HCT116 (cell line): ENCODE measurements around the gene GRID2. TPM values are rescaled to one million over a fixed set of nuclear protein-coding genes. Genes with fewer than 3 reads are reported as not detected.

ENCODE experiments used
- ATAC-seq: fragments of 200-7000 bp; cut with Tn5 transposase; 2 replicates; pipeline ENCODE4 v1.9.1; 2020; ENCODE audit warnings: mild to moderate bottlenecking, moderate library complexity
- BruUV-seq: library from RNA; stranded (reverse); fragments of 400-500 nt; replicated peaks from 2 replicates; lab custom pipeline; 2021; lab: Mats Ljungman, UMichigan
- CTCF ChIA-PET: fragments of 300-600 bp; sonication (Branson Sonifier 250); formaldehyde crosslinking; loops from one replicate; lab custom pipeline; 2021; ENCODE audit warnings: antibody characterized with exemption; lab: Charles Lee
- POLR2A ChIA-PET: fragments of 300-600, 350-600 bp; sonication (Branson Sonifier 250); formaldehyde crosslinking; loops from one replicate; lab custom pipeline; 2021; ENCODE audit warnings: antibody characterized with exemption; lab: Charles Lee
- RAD21 ChIA-PET, 2 experiments: fragments of 300-600 bp; sonication (Branson Sonifier 250); formaldehyde crosslinking; loops; one replicate each; lab custom pipeline; 2023; ENCODE audit warnings: low total read pairs in 2 of 2; ENCODE audit not compliant: uncharacterized antibody in 2 of 2, unreplicated experiment in 2 of 2, low non-redundant PET in 1 of 2; lab: Charles Lee
- DNase-seq: peaks from one replicate; pipeline ENCODE4 v3.0.0-alpha.2; 2010; ENCODE audit warnings: low read depth, low spot score
- H2AFZ ChIP-seq: fragments of 200-600 bp; shearing (Covaris generic), sonication (generic); 2 replicates; pipeline ENCODE4 v1.6.1; 2017; ENCODE audit warnings: low read depth, mixed run types, mixed read lengths, antibody characterized with exemption, low read length; ENCODE audit not compliant: poor library complexity, severe bottlenecking
- H3K27ac ChIP-seq: 2 replicates; pipeline ENCODE4 v1.5.1; 2012; ENCODE audit warnings: low read depth, low read length
- H3K27me3 ChIP-seq: fragments of 200-600 bp; sonication (generic); 2 replicates; pipeline ENCODE4 v1.6.1; 2016; ENCODE audit warnings: mixed run types, low read length, mixed read lengths; ENCODE audit not compliant: insufficient read depth
- H3K36me3 ChIP-seq, 2 experiments: fragments of 200-500 bp in 1 of 2; fragments of 200-600 bp in 1 of 2; sonication (Bioruptor generic) in 1 of 2; sonication (generic) in 1 of 2; 2 replicates each; pipeline versions ENCODE4 v1.5.1 to v1.6.1; 2014 to 2016; ENCODE audit warnings: low read length in 2 of 2, inconsistent platforms in 1 of 2, mixed read lengths in 1 of 2, mixed run types in 1 of 2; ENCODE audit not compliant: insufficient read depth in 2 of 2, control insufficient read depth in 1 of 2
- H3K4me1 ChIP-seq, 2 experiments: fragments of 200-600 bp in 1 of 2; sonication (generic) in 1 of 2; 2 replicates each; pipeline versions ENCODE4 v1.5.1 to v1.6.1; 2012 to 2017; ENCODE audit warnings: low read length in 2 of 2, inconsistent platforms in 1 of 2, mild to moderate bottlenecking in 1 of 2, mixed read lengths in 1 of 2, mixed run types in 1 of 2, moderate library complexity in 1 of 2; ENCODE audit not compliant: insufficient read depth in 2 of 2, control insufficient read depth in 1 of 2
- H3K4me2 ChIP-seq: fragments of 200-600 bp; sonication (generic); 2 replicates; pipeline ENCODE4 v1.6.1; 2017; ENCODE audit warnings: mixed run types, low read length, mixed read lengths
- H3K4me3 ChIP-seq, 2 experiments: fragments of 200-600 bp in 1 of 2; sonication (generic) in 1 of 2; replicated peaks in 1 of 2; 2 replicates each; pipeline ENCODE4 v1.5.1; 2011 to 2016; ENCODE audit warnings: low read length in 2 of 2, control low read depth in 1 of 2, low read depth in 1 of 2, mild to moderate bottlenecking in 1 of 2, mixed read lengths in 1 of 2, mixed run types in 1 of 2
- H3K79me2 ChIP-seq: fragments of 200-600 bp; sonication (generic); 2 replicates; pipeline ENCODE4 v1.6.1; 2017; ENCODE audit warnings: mild to moderate bottlenecking, mixed run types, low read length, moderate library complexity, mixed read lengths; ENCODE audit not compliant: insufficient read depth
- H3K9ac ChIP-seq: fragments of 200-600 bp; sonication (generic); 2 replicates; pipeline ENCODE4 v1.6.1; 2016; ENCODE audit warnings: low read length, mixed read lengths
- H3K9me2 ChIP-seq: fragments of 200-600 bp; sonication (generic), shearing (Covaris generic); 2 replicates; pipeline ENCODE4 v1.6.1; 2017; ENCODE audit warnings: mixed run types, mild to moderate bottlenecking, moderate library complexity; ENCODE audit not compliant: insufficient read depth
- H3K9me3 ChIP-seq, 2 experiments: fragments of 200-500 bp in 1 of 2; fragments of 200-600 bp in 1 of 2; sonication (Bioruptor generic) in 1 of 2; sonication (generic) in 1 of 2; 2 replicates each; pipeline ENCODE4 v1.6.1; 2014 to 2017; ENCODE audit warnings: low read length in 2 of 2, mixed read lengths in 2 of 2, inconsistent platforms in 1 of 2, low read depth in 1 of 2, mild to moderate bottlenecking in 1 of 2, mixed run types in 1 of 2, moderate library complexity in 1 of 2; ENCODE audit not compliant: control insufficient read depth in 1 of 2, insufficient read depth in 1 of 2
- H4K20me1 ChIP-seq: fragments of 200-600 bp; sonication (generic), shearing (Covaris generic); 2 replicates; pipeline ENCODE4 v1.6.1; 2017; ENCODE audit warnings: mixed run types, mild to moderate bottlenecking, moderate library complexity; ENCODE audit not compliant: insufficient read depth
- ATF3 ChIP-seq: IDR thresholded peaks from 2 replicates; pipeline ENCODE4 v1.6.1; 2012
- CBX3 ChIP-seq: IDR thresholded peaks from 2 replicates; pipeline ENCODE4 v1.6.1; 2012; ENCODE audit warnings: low read depth
- CEBPB ChIP-seq: IDR thresholded peaks from 2 replicates; pipeline ENCODE4 v1.6.1; 2012; ENCODE audit warnings: low read depth
- CTCF ChIP-seq, 3 experiments: fragments of 200-600 bp in 1 of 3; sonication (generic) in 1 of 3; IDR thresholded peaks in 2 of 3; conservative IDR thresholded peaks in 1 of 3; 2 replicates each; pipeline ENCODE4 v1.5.1; 2012 to 2017; ENCODE audit warnings: low read depth in 2 of 3, low read length in 2 of 3, antibody characterized with exemption in 1 of 3, borderline replicate concordance in 1 of 3, control low read depth in 1 of 3, mild to moderate bottlenecking in 1 of 3, mixed read lengths in 1 of 3, mixed run types in 1 of 3, moderate library complexity in 1 of 3; ENCODE audit not compliant: insufficient read depth in 1 of 3
- EGR1 ChIP-seq: IDR thresholded peaks from 2 replicates; pipeline ENCODE4 v1.6.1; 2012; ENCODE audit warnings: low read depth
- ELF1 ChIP-seq: IDR thresholded peaks from 2 replicates; pipeline ENCODE4 v1.6.1; 2012; ENCODE audit warnings: low read depth, borderline replicate concordance
- EZH2 ChIP-seq: fragments of 200-600 bp; sonication (generic); IDR thresholded peaks from 2 replicates; pipeline ENCODE4 v1.6.1; 2017; ENCODE audit warnings: antibody characterized with exemption, mixed run types
- EZH2phosphoT487 ChIP-seq: fragments of 200-600 bp; IDR thresholded peaks from 2 replicates; pipeline ENCODE4 v1.6.1; 2018; ENCODE audit warnings: antibody characterized with exemption, borderline replicate concordance
- FOSL1 ChIP-seq: IDR thresholded peaks from 2 replicates; pipeline ENCODE4 v1.6.1; 2012; ENCODE audit warnings: low read depth
- JUND ChIP-seq: IDR thresholded peaks from 2 replicates; pipeline ENCODE4 v1.6.1; 2012
- POLR2A ChIP-seq: IDR thresholded peaks from 2 replicates; pipeline ENCODE4 v1.7.0; 2011; ENCODE audit warnings: borderline replicate concordance; ENCODE audit not compliant: insufficient read depth, insufficient read length; ENCODE audit errors: extremely low read depth
- POLR2AphosphoS5 ChIP-seq: IDR thresholded peaks from 2 replicates; pipeline ENCODE4 v1.6.1; 2011; ENCODE audit warnings: mild to moderate bottlenecking, low read depth, low read length, moderate library complexity
- SIN3A ChIP-seq: IDR thresholded peaks from 2 replicates; pipeline ENCODE4 v1.6.1; 2012; ENCODE audit warnings: low read depth
- SP1 ChIP-seq: IDR thresholded peaks from 2 replicates; pipeline ENCODE4 v1.6.1; 2012; ENCODE audit warnings: low read depth
- SRF ChIP-seq: IDR thresholded peaks from 2 replicates; pipeline ENCODE4 v1.6.1; 2012; ENCODE audit warnings: low read depth
- TCF7L2 ChIP-seq: IDR thresholded peaks from 2 replicates; pipeline ENCODE4 v1.7.0; 2011; ENCODE audit warnings: borderline replicate concordance, inconsistent platforms; ENCODE audit not compliant: insufficient read depth, insufficient read length; ENCODE audit errors: extremely low read depth
- YY1 ChIP-seq: IDR thresholded peaks from 2 replicates; pipeline ENCODE4 v1.6.1; 2011; ENCODE audit warnings: low read length, low read depth, moderate library complexity, mild to moderate bottlenecking; ENCODE audit not compliant: insufficient replicate concordance; ENCODE audit errors: extremely low read depth
- ZNF274 ChIP-seq: fragments of 200-500 bp; sonication (Bioruptor generic); IDR thresholded peaks from 2 replicates; pipeline ENCODE4 v1.6.1; 2014; ENCODE audit warnings: mild to moderate bottlenecking, low read depth, low read length, inconsistent platforms
- intact Hi-C: fragments of 100-400 bp; cut with micrococcal nuclease; formaldehyde crosslinking; loops from 2 replicates; pipeline ENCODE4 v1.10.0; 2022
- total RNA-seq: library from RNA; stranded (reverse); gene quantifications from one replicate; pipeline ENCODE4 v1.2.1, GENCODE V29; 2021; ENCODE audit not compliant: unreplicated experiment

GRID2 gene
- total RNA-seq, 1 experiment from 2014 or later = not detected

- H3K9ac ChIP-seq = no peak overlapping the region
- H3K27me3 ChIP-seq = no peaks in the 10 kb centered on the region
- H3K79me2 ChIP-seq = no peaks in the 10 kb centered on the region
- H3K9me2 ChIP-seq = no peaks in the 10 kb centered on the region; the same call in 1 of the 2 replicates
- RAD21 ChIA-PET = no interaction called here
- ATAC-seq = no peak
- POLR2A ChIA-PET = no interaction called here
- BruUV-seq = no TSS peak
- CTCF ChIA-PET = no interaction called here
- no peak overlapping the region for H3K4me2 ChIP-seq
- H3K9me3 ChIP-seq = no peaks in the 10 kb centered on the region
- no peak for TF ChIP-seq SIN3A
- TF ChIP-seq EZH2phosphoT487 = no peak
- no peak for TF ChIP-seq EZH2
- no peak for TF ChIP-seq JUND
- TF ChIP-seq YY1 = no peak
- TF ChIP-seq CTCF (IDR thresholded peaks at IDR 0.05 in 2 of 3, conservative IDR thresholded peaks at IDR 0.05 in 1 of 3; ENCODE audit: borderline replicate concordance in 1 of 3, insufficient read depth in 1 of 3, low read depth in 2 of 3, low read length in 2 of 3) = no peak
- TF ChIP-seq ATF3 = no peak
- no peak for TF ChIP-seq SP1
- TF ChIP-seq SRF = no peak
- TF ChIP-seq TCF7L2 = no peak
- no peak for TF ChIP-seq CEBPB
- TF ChIP-seq POLR2AphosphoS5 = no peak
- no peak for TF ChIP-seq ZNF274
- TF ChIP-seq ELF1 = no peak
- no peak for TF ChIP-seq EGR1
- TF ChIP-seq POLR2A = no peak
- no peak for TF ChIP-seq FOSL1
- TF ChIP-seq CBX3 = no peak
- TF ChIP-seq, all 23 proteins: peak for 0
- Histone ChIP-seq H2AFZ (no peak overlapping the region), H4K20me1 (no peaks in the 10 kb centered on the region), H3K36me3 (no peaks in the 10 kb centered on the region), H3K4me3 (no peak overlapping the region), H3K27ac (no peak overlapping the region), H3K4me1 (peaks cover 0 to 3% of the 10 kb centered on the region in 2 experiments; a peak in 1 of 4 replicates)
- intact Hi-C loops = no loop called here
- DNase-seq = no peak
Measured at GRCh38 chr4:93312299-93312698, 1008.5 kb downstream of the GRID2 start.
